ENCODE measurements around the gene BCL2A1. TPM values are rescaled to one million over a fixed set of nuclear protein-coding genes. Genes with fewer than 3 reads are reported as not detected.
"Not testable (repeated sequence)": the region's sequence is repeated elsewhere in the genome, so short reads cannot be mapped to it uniquely, and the experiment has no call there.

BCL2A1 gene
- 0.06 TPM for polyA plus RNA-seq (2013, experiment 1 of 2)
- polyA plus RNA-seq (2013, experiment 2 of 2) = 0.08 TPM

DNA sequence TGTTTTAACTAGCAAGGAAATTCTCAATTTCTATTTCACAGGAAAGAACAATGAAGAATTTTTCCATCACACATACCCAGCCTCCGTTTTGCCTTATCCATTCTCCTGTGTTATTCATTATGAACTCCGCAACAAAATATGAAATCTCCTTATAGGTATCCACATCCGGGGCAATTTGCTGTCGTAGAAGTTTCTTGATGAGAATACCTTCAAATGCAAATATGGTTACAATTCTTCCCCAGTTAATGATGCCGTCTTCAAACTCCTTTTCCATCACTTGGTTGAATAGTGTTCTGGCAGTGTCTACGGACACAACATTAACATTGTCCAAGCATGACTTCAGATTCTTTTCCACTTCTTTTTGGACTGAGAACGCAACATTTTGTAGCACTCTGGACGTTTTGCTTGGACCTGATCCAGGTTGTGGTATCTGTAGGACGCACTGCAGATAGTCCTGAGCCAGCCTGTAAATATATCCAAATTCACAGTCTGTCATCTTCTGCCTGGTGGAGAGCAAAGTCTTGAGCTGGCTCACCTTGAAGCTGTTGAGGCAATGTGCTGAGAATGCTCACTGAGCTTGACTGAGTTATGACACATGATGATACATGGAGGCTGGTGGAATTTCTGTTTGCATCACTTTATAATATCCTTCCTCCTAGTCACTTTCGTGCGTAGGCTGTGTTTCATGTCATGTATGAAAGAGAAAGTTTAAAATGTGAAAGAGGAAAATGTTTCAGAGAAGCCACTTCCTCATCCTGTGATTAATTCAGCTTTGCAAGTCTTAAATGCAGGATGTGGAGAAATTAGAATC, at the start of gene BCL2A1:
Gene BCL2A1 (minus strand): TSS at position 573 of the 811 bp plus-strand sequence. CDS start 77 bp downstream, at position 496.
- no peak within 1 kb of the TSS for H2BK120ac ChIP-seq (ENCODE audit: low read depth, low read length)
- H3K36me3 ChIP-seq (replicated peaks in 1 of 2; ENCODE audit: control insufficient read depth in 2 of 2, insufficient read depth in 2 of 2, low read length in 2 of 2) = no peaks in the 10 kb centered on the region
- H3K79me1 ChIP-seq (ENCODE audit: low read depth, low read length) = no peaks in the 10 kb centered on the region
- H4K91ac ChIP-seq (ENCODE audit: low read depth, low read length, poor library complexity) = no peak within 1 kb of the TSS
- no peak within 1 kb of the TSS for H3K4me2 ChIP-seq (ENCODE audit: insufficient read depth, low read length, poor library complexity, severe bottlenecking)
- H2BK5ac ChIP-seq (ENCODE audit: low read length) = no peak within 1 kb of the TSS
- WGBS, 2 donors (ENCODE audit: extremely low coverage in 2 of 2, insufficient read length in 2 of 2, insufficient replicate concordance in 1 of 2) = no CpG with 5 or more reads among the region's 11 CpGs
- H3K4ac ChIP-seq (ENCODE audit: low read length) = no peak within 1 kb of the TSS
- H3K23ac ChIP-seq (ENCODE audit: low read depth, low read length, poor library complexity) = no peak within 1 kb of the TSS
- H3K4me1 ChIP-seq (ENCODE audit: control insufficient read depth in 2 of 2, insufficient read depth in 1 of 2, low read depth in 1 of 2, low read length in 2 of 2) = no peaks in the 10 kb centered on the region
- no peak within 1 kb of the TSS for H2AFZ ChIP-seq (ENCODE audit: low read length)
- H4K8ac ChIP-seq (ENCODE audit: low read depth, low read length) = no peak within 1 kb of the TSS
- H3K14ac ChIP-seq (ENCODE audit: low read length) = no peak within 1 kb of the TSS
- H3K4me3 ChIP-seq (ENCODE audit: low read length in 2 of 2) = no peak within 1 kb of the TSS
- H3K9me3 ChIP-seq (replicated peaks in 1 of 2; ENCODE audit: control insufficient read depth in 2 of 2, insufficient read depth in 1 of 2, low read depth in 1 of 2, low read length in 2 of 2) = no peaks in the 10 kb centered on the region
- H2BK12ac ChIP-seq (ENCODE audit: low read length) = no peak within 1 kb of the TSS
- no peak within 1 kb of the TSS for H2AK5ac ChIP-seq (ENCODE audit: low read depth, low read length)
- DNase-seq (ENCODE audit: low spot score) = no peak
- no peaks in the 10 kb centered on the region for H3K27me3 ChIP-seq (ENCODE audit: control insufficient read depth in 3 of 3, insufficient read depth in 3 of 3, low read depth in 1 of 3, low read length in 3 of 3)
- H3K9ac ChIP-seq (ENCODE audit: low read depth, low read length, poor library complexity) = no peak within 1 kb of the TSS
- no peak within 1 kb of the TSS for H2BK15ac ChIP-seq (ENCODE audit: low read length)
- H3K18ac ChIP-seq (ENCODE audit: low read length) = no peak within 1 kb of the TSS
- H3K27ac ChIP-seq (replicated peaks; ENCODE audit: low read length) = no peak within 1 kb of the TSS

GRCh38 chr15:80020731-80021130, 49.7 kb upstream of the BCL2A1 start:
- Histone ChIP-seq H3K79me1 (ENCODE audit: low read depth, low read length) (peaks cover 2% of the 10 kb centered on the region), H4K91ac (ENCODE audit: low read depth, low read length, poor library complexity) (no peak overlapping the region), H2BK120ac (ENCODE audit: low read depth, low read length) (no peak overlapping the region), H3K18ac (ENCODE audit: low read length) (no peak overlapping the region), H2BK5ac (ENCODE audit: low read length) (no peak overlapping the region), H3K14ac (ENCODE audit: low read length) (no peak overlapping the region), H3K4me2 (ENCODE audit: insufficient read depth, low read length, poor library complexity, severe bottlenecking) (no peak overlapping the region), H3K27me3 (ENCODE audit: control insufficient read depth in 3 of 3, insufficient read depth in 3 of 3, low read depth in 1 of 3, low read length in 3 of 3) (no peaks in the 10 kb centered on the region), H3K36me3 (replicated peaks in 1 of 2; ENCODE audit: control insufficient read depth in 2 of 2, insufficient read depth in 2 of 2, low read length in 2 of 2) (no peaks in the 10 kb centered on the region), H2AFZ (ENCODE audit: low read length) (no peak overlapping the region), H2BK12ac (ENCODE audit: low read length) (no peak overlapping the region), H3K9me3 (replicated peaks in 1 of 2; ENCODE audit: control insufficient read depth in 2 of 2, insufficient read depth in 1 of 2, low read depth in 1 of 2, low read length in 2 of 2) (peaks cover 0 to 4% of the 10 kb centered on the region in 2 donors), H3K4ac (ENCODE audit: low read length) (no peak overlapping the region), H2AK5ac (ENCODE audit: low read depth, low read length) (no peak overlapping the region), H4K8ac (ENCODE audit: low read depth, low read length) (no peak overlapping the region), H3K9ac (ENCODE audit: low read depth, low read length, poor library complexity) (no peak overlapping the region), H2BK15ac (ENCODE audit: low read length) (no peak overlapping the region), H3K23ac (ENCODE audit: low read depth, low read length, poor library complexity) (no peak overlapping the region), H3K4me3 (ENCODE audit: low read length in 2 of 2) (no peak overlapping the region), H3K4me1 (ENCODE audit: control insufficient read depth in 2 of 2, insufficient read depth in 1 of 2, low read depth in 1 of 2, low read length in 2 of 2) (no peaks in the 10 kb centered on the region), H3K27ac (replicated peaks; ENCODE audit: low read length) (no peak overlapping the region)
- DNase-seq (ENCODE audit: low spot score) = no peak
- no CpG with 5 or more reads among the region's 3 CpGs for WGBS, 2 donors (ENCODE audit: extremely low coverage in 2 of 2, insufficient read length in 2 of 2, insufficient replicate concordance in 1 of 2)

- not testable (repeated sequence) for H3K27me3 ChIP-seq (ENCODE audit: control insufficient read depth in 3 of 3, insufficient read depth in 3 of 3, low read depth in 1 of 3, low read length in 3 of 3); H2BK120ac ChIP-seq (ENCODE audit: low read depth, low read length); DNase-seq (ENCODE audit: low spot score); H3K4ac ChIP-seq (ENCODE audit: low read length); H3K23ac ChIP-seq (ENCODE audit: low read depth, low read length, poor library complexity); H3K14ac ChIP-seq (ENCODE audit: low read length); H3K79me1 ChIP-seq (ENCODE audit: low read depth, low read length); H3K9ac ChIP-seq (ENCODE audit: low read depth, low read length, poor library complexity); H2AFZ ChIP-seq (ENCODE audit: low read length); H3K4me3 ChIP-seq (ENCODE audit: low read length in 2 of 2); H2AK5ac ChIP-seq (ENCODE audit: low read depth, low read length); H4K91ac ChIP-seq (ENCODE audit: low read depth, low read length, poor library complexity); H4K8ac ChIP-seq (ENCODE audit: low read depth, low read length); H3K9me3 ChIP-seq (replicated peaks in 1 of 2; ENCODE audit: control insufficient read depth in 2 of 2, insufficient read depth in 1 of 2, low read depth in 1 of 2, low read length in 2 of 2); H3K36me3 ChIP-seq (replicated peaks in 1 of 2; ENCODE audit: control insufficient read depth in 2 of 2, insufficient read depth in 2 of 2, low read length in 2 of 2); H2BK15ac ChIP-seq (ENCODE audit: low read length); H3K4me1 ChIP-seq (ENCODE audit: control insufficient read depth in 2 of 2, insufficient read depth in 1 of 2, low read depth in 1 of 2, low read length in 2 of 2); H2BK5ac ChIP-seq (ENCODE audit: low read length); H3K4me2 ChIP-seq (ENCODE audit: insufficient read depth, low read length, poor library complexity, severe bottlenecking); H3K18ac ChIP-seq (ENCODE audit: low read length); H3K27ac ChIP-seq (replicated peaks; ENCODE audit: low read length); H2BK12ac ChIP-seq (ENCODE audit: low read length)
- WGBS, 2 donors (ENCODE audit: extremely low coverage in 2 of 2, insufficient read length in 2 of 2, insufficient replicate concordance in 1 of 2) = no CpG with 5 or more reads among the region's 6 CpGs
These were observed 49.2 kb upstream of the BCL2A1 start for GRCh38 chr15:80020149-80020548.

GRCh38 chr15:80019168-80019745, 48.3 kb upstream of the BCL2A1 start:
- no peak overlapping the region for H4K8ac ChIP-seq (ENCODE audit: low read depth, low read length)
- H2AFZ ChIP-seq (ENCODE audit: low read length) = no peak overlapping the region
- no peak overlapping the region for H3K23ac ChIP-seq (ENCODE audit: low read depth, low read length, poor library complexity)
- H3K36me3 ChIP-seq (replicated peaks in 1 of 2; ENCODE audit: control insufficient read depth in 2 of 2, insufficient read depth in 2 of 2, low read length in 2 of 2) = no peaks in the 10 kb centered on the region
- no peak overlapping the region for H4K91ac ChIP-seq (ENCODE audit: low read depth, low read length, poor library complexity)
- no peak overlapping the region for H3K4me2 ChIP-seq (ENCODE audit: insufficient read depth, low read length, poor library complexity, severe bottlenecking)
- WGBS, 2 donors (ENCODE audit: extremely low coverage in 2 of 2, insufficient read length in 2 of 2, insufficient replicate concordance in 1 of 2) = no CpG with 5 or more reads among the region's 8 CpGs
- no peaks in the 10 kb centered on the region for H3K27me3 ChIP-seq (ENCODE audit: control insufficient read depth in 3 of 3, insufficient read depth in 3 of 3, low read depth in 1 of 3, low read length in 3 of 3)
- H3K4me1 ChIP-seq (ENCODE audit: control insufficient read depth in 2 of 2, insufficient read depth in 1 of 2, low read depth in 1 of 2, low read length in 2 of 2) = no peaks in the 10 kb centered on the region
- H2BK120ac ChIP-seq (ENCODE audit: low read depth, low read length) = no peak overlapping the region
- no peak overlapping the region for H3K4ac ChIP-seq (ENCODE audit: low read length)
- no peaks in the 10 kb centered on the region for H3K9me3 ChIP-seq (replicated peaks in 1 of 2; ENCODE audit: control insufficient read depth in 2 of 2, insufficient read depth in 1 of 2, low read depth in 1 of 2, low read length in 2 of 2)
- no peak overlapping the region for H3K9ac ChIP-seq (ENCODE audit: low read depth, low read length, poor library complexity)
- no peak overlapping the region for H3K18ac ChIP-seq (ENCODE audit: low read length)
- no peak overlapping the region for H3K27ac ChIP-seq (replicated peaks; ENCODE audit: low read length)
- H3K79me1 ChIP-seq (ENCODE audit: low read depth, low read length) = peaks cover 2% of the 10 kb centered on the region
- no peak overlapping the region for H3K4me3 ChIP-seq (ENCODE audit: low read length in 2 of 2)
- H2BK5ac ChIP-seq (ENCODE audit: low read length) = no peak overlapping the region
- H2BK12ac ChIP-seq (ENCODE audit: low read length) = no peak overlapping the region
- H2BK15ac ChIP-seq (ENCODE audit: low read length) = no peak overlapping the region
- H3K14ac ChIP-seq (ENCODE audit: low read length) = no peak overlapping the region
- no peak for DNase-seq (ENCODE audit: low spot score)
- H2AK5ac ChIP-seq (ENCODE audit: low read depth, low read length) = no peak overlapping the region

Data from neuronal stem cell (in vitro differentiated cells).